PC-9 (cell line): ENCODE data around the gene CLEC4D. TPM values are rescaled to one million over a fixed set of nuclear protein-coding genes. Genes with fewer than 3 reads are reported as not detected.
A peak's percentile ranks its signal among the peaks of the same experiment; 100 is the strongest.
"Not testable (repeated sequence)": the region's sequence is repeated elsewhere in the genome, so short reads cannot be mapped to it uniquely, and the experiment has no call there.

Experiments used
- BruUV-seq: library from RNA; stranded (reverse); fragments of 400-500 nt; replicated peaks from 2 replicates; lab custom pipeline; 2021; lab: Mats Ljungman, UMichigan
- CTCF ChIA-PET: fragments of 300-600 bp; sonication (Branson Sonifier 250); formaldehyde crosslinking; loops from one replicate; lab custom pipeline; 2022; ENCODE audit warnings: antibody characterized with exemption; lab: Charles Lee
- POLR2A ChIA-PET: fragments of 300-600 bp; sonication (Branson Sonifier 250); formaldehyde crosslinking; loops from one replicate; lab custom pipeline; 2022; ENCODE audit warnings: antibody characterized with exemption; ENCODE audit not compliant: unreplicated experiment; lab: Charles Lee
- DNase-seq, 2 experiments: peaks; one replicate each; pipeline versions ENCODE4 v3.0.0 to v3.0.0-alpha.2; 2015 to 2022; ENCODE audit warnings: mixed read lengths in 1 of 2
- H2AFZ ChIP-seq: fragments of 200-600 bp; sonication (generic); 2 replicates; pipeline ENCODE4 v1.8.1; 2017; ENCODE audit warnings: antibody characterized with exemption
- H3F3A ChIP-seq: fragments of 200-600 bp; sonication (generic); 2 replicates; pipeline ENCODE4 v1.8.1; 2017; ENCODE audit warnings: antibody characterized with exemption, mild to moderate bottlenecking, low read depth; ENCODE audit not compliant: insufficient read depth
- H3K27ac ChIP-seq: fragments of 200-600 bp; sonication (generic); 2 replicates; pipeline ENCODE4 v1.6.1; 2016; ENCODE audit warnings: mixed run types
- H3K27me3 ChIP-seq: fragments of 200-600 bp; sonication (generic); 2 replicates; pipeline ENCODE4 v1.6.1; 2016; ENCODE audit warnings: low read depth, mixed run types; ENCODE audit not compliant: insufficient read depth
- H3K36me3 ChIP-seq: fragments of 200-600 bp; sonication (generic); 2 replicates; pipeline ENCODE4 v1.6.1; 2016; ENCODE audit warnings: low read depth, mixed run types
- H3K4me1 ChIP-seq: fragments of 200-600 bp; sonication (generic); replicated peaks from 2 replicates; pipeline ENCODE4 v1.6.1; 2016; ENCODE audit warnings: mixed run types; ENCODE audit not compliant: insufficient read depth
- H3K4me2 ChIP-seq: fragments of 200-600 bp; sonication (generic); 2 replicates; pipeline ENCODE4 v1.6.1; 2017; ENCODE audit warnings: mixed run types
- H3K4me3 ChIP-seq: fragments of 200-600 bp; sonication (generic); 2 replicates; pipeline ENCODE4 v1.6.1; 2016; ENCODE audit warnings: mixed run types
- H3K79me2 ChIP-seq: fragments of 200-600 bp; sonication (generic); 2 replicates; pipeline ENCODE4 v1.6.1; 2017; ENCODE audit warnings: low read depth, mixed run types
- H3K9me2 ChIP-seq: fragments of 200-600 bp; sonication (generic); 2 replicates; pipeline ENCODE4 v1.8.1; 2017; ENCODE audit warnings: mild to moderate bottlenecking; ENCODE audit not compliant: insufficient read depth
- H3K9me3 ChIP-seq: fragments of 200-600 bp; sonication (generic); 2 replicates; pipeline ENCODE4 v1.8.1; 2016; ENCODE audit warnings: low read depth; ENCODE audit not compliant: insufficient read depth
- H4K20me1 ChIP-seq: fragments of 200-600 bp; sonication (generic); 2 replicates; pipeline ENCODE4 v1.8.1; 2017; ENCODE audit not compliant: insufficient read depth
- CTCF ChIP-seq: fragments of 200-600 bp; sonication (generic); conservative IDR thresholded peaks from 2 replicates; pipeline ENCODE4 v1.6.1; 2017; ENCODE audit warnings: mixed run types, antibody characterized with exemption, mild to moderate bottlenecking, moderate library complexity
- EZH2 ChIP-seq: fragments of 200-600 bp; sonication (generic); IDR thresholded peaks from 2 replicates; pipeline ENCODE4 v1.8.0; 2017; ENCODE audit warnings: antibody characterized with exemption, low read depth
- intact Hi-C: fragments of 100-400 bp; cut with micrococcal nuclease; formaldehyde crosslinking; loops from one replicate; pipeline ENCODE4 v1.10.0; 2022; ENCODE audit not compliant: unreplicated experiment
- total RNA-seq: library from RNA; stranded (reverse); gene quantifications from 2 replicates; pipeline ENCODE4 v1.2.3, GENCODE V29; 2021

The CLEC4D gene
- total RNA-seq, 1 experiment from 2014 or later: not detected

DNA sequence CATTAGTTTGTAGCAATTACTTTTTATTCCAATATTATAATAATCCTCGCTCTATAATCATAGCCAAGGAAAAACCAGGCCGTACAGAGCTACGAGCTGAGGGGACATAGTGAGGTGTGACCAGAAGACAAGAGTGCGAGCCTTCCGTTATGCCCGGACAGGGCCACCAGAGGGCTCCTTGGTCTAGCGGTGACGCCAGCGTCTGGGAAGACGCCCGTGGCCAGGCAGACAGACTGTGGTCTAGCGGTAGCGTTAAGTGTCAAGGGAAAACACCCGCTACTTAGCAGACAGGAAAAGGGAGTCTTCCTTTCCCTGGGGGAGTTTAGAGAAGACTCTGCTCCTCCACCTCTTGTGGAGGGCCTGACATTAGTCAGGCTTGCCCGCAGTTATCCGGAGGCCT lies 24.5 kb downstream of the CLEC4D start:
- H3K36me3 ChIP-seq, CTCF ChIA-PET, H3K9me2 ChIP-seq, POLR2A ChIA-PET, H3K4me2 ChIP-seq, H3K27ac ChIP-seq, H3K9me3 ChIP-seq, H2AFZ ChIP-seq, H3K79me2 ChIP-seq, H3K4me1 ChIP-seq, intact Hi-C loops, H4K20me1 ChIP-seq, BruUV-seq, H3K4me3 ChIP-seq, H3F3A ChIP-seq: not testable (repeated sequence)
- peaks cover 38% of the 10 kb centered on the region for H3K27me3 ChIP-seq
- peak; percentile 52 for TF ChIP-seq CTCF
- DNase-seq: peak in 1 of 2 experiments; percentile 41

- H4K20me1 ChIP-seq, BruUV-seq, H3K4me1 ChIP-seq, H3K27ac ChIP-seq, CTCF ChIA-PET, H3K79me2 ChIP-seq, H3K36me3 ChIP-seq, intact Hi-C loops, POLR2A ChIA-PET, H3K9me2 ChIP-seq, DNase-seq, H3K9me3 ChIP-seq, H3F3A ChIP-seq, H3K4me2 ChIP-seq, H3K4me3 ChIP-seq, H2AFZ ChIP-seq: not testable (repeated sequence)
- peaks cover 10% of the 10 kb centered on the region for H3K27me3 ChIP-seq
These were observed 27.5 kb downstream of the CLEC4D start, which contains the start of gene CLEC4E for GRCh38 chr12:8540831-8541230. Gene CLEC4E, minus strand, starts transcription at chr12:8540905. Its CDS starts 108 bp downstream, at chr12:8540797.

DNA sequence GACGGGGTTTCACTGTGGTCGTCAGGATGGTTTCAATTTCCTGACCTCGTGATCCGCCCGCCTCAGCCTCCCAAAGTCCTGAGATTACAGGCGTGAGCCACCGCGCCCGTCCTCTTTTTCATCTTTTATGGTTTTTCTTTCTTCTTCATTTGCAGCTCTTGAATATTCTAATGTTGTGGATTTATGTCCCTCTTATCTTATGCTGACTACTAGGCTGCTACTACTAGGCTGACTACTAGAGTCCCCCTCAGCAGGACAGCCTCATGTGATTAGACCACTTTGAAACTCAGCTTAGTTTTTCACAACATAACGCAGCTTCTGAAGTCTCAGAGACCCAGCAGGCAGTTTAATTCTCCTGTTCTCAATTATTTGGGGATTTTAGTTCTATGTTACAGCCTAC lies 28.3 kb downstream of the CLEC4D start:
- BruUV-seq: no TSS peak
- Histone ChIP-seq H3K27me3 (peaks cover 7% of the 10 kb centered on the region; the same call in 1 of the 2 replicates), H3F3A (no peaks in the 10 kb centered on the region), H3K9me3 (no peaks in the 10 kb centered on the region), H3K79me2 (no peaks in the 10 kb centered on the region), H3K4me3 (no peak overlapping the region), H3K4me1 (no peaks in the 10 kb centered on the region), H3K4me2 (no peak overlapping the region), H3K9me2 (no peaks in the 10 kb centered on the region), H4K20me1 (no peaks in the 10 kb centered on the region), H3K27ac (no peak overlapping the region), H2AFZ (no peak overlapping the region), H3K36me3 (no peaks in the 10 kb centered on the region)
- DNase-seq: no peak
- TF ChIP-seq EZH2 (no peak), CTCF (no peak)
- ChIA-PET POLR2A (no interaction called here), CTCF (no interaction called here)
- intact Hi-C loops: no loop called here

DNA sequence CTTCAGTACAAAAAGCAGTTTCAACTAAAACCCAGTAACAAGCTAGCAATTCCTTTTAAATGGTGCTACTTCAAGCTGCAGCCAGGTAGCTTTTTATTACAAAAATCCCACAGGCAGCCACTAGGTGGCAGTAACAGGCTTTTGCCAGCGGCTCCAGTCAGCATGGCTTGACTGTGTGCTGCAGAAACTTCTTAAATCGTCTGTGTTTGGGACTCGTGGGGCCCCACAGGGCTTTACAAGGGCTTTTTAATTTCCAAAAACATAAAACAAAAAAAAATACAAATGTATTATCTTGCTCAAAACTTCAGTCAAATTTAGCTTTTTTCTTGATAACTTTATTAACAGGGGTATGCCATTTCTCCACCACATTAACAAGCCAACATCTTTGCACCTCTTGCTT lies 31.0 kb downstream of the CLEC4D start:
- H3K4me1 ChIP-seq: no peaks in the 10 kb centered on the region
- no peaks in the 10 kb centered on the region for H3K9me2 ChIP-seq
- ChIA-PET CTCF (interaction anchor here (0.5 to 2.2 kb wide), 22 partner anchors 10 to 1384 kb away, joined by 3 to 30 read pairs (median 4); no protein-coding TSS in a partner anchor), POLR2A (interaction anchor here (0.6 kb wide), 2 partner anchors 20 to 153 kb away, joined by 5 to 6 read pairs; partner anchors contain the start of gene RIMKLB)
- BruUV-seq: no TSS peak
- H3K27me3 ChIP-seq: peaks cover 11% of the 10 kb centered on the region; the same call in 1 of the 2 replicates
- no peak overlapping the region for H2AFZ ChIP-seq
- no peak overlapping the region for H3K27ac ChIP-seq
- H3K9me3 ChIP-seq: no peaks in the 10 kb centered on the region
- H3K36me3 ChIP-seq: no peaks in the 10 kb centered on the region
- TF ChIP-seq CTCF: peak; percentile 99
- no peak for TF ChIP-seq EZH2
- H4K20me1 ChIP-seq: no peaks in the 10 kb centered on the region
- H3F3A ChIP-seq: no peaks in the 10 kb centered on the region
- DNase-seq: peak; percentile 48 to 75
- intact Hi-C loops: loop anchor here (1.0 to 2.0 kb wide), 5 partner anchors 65 to 505 kb away; no protein-coding TSS in a partner anchor
- H3K79me2 ChIP-seq: no peaks in the 10 kb centered on the region
- H3K4me3 ChIP-seq: no peak overlapping the region
- H3K4me2 ChIP-seq: peak overlapping the region; percentile 4; the same call in 1 of the 2 replicates
